ENCODE measurements around the gene TACR1.

Gene TACR1

GRCh38 chr2:75113231-75113869 is 86.0 kb downstream of the TACR1 start:
- no peak for DNase-seq (ENCODE audit: low read depth)
- H3K4me3 ChIP-seq (ENCODE audit: control insufficient read depth, low read depth, low read length), result no peak overlapping the region
- no peak for TF ChIP-seq CTCF (IDR thresholded peaks at IDR 0.05; ENCODE audit: control insufficient read depth, insufficient read depth, low read depth, low read length, missing control alignments)

GRCh38 chr2:75108937-75109482 is 90.3 kb downstream of the TACR1 start:
- DNase-seq (ENCODE audit: low read depth), result no peak
- H3K4me3 ChIP-seq (ENCODE audit: control insufficient read depth, low read depth, low read length), result no peak overlapping the region

GRCh38 chr2:75102011-75102410 is 97.3 kb downstream of the TACR1 start:
- no peak for TF ChIP-seq CTCF (IDR thresholded peaks at IDR 0.05; ENCODE audit: control insufficient read depth, insufficient read depth, low read depth, low read length, missing control alignments)
- H3K4me3 ChIP-seq (ENCODE audit: control insufficient read depth, low read depth, low read length), result no peak overlapping the region
- no peak for DNase-seq (ENCODE audit: low read depth)

More at GRCh38 chr2:75108937-75109482, 90.3 kb downstream of the TACR1 start:
- TF ChIP-seq CTCF (IDR thresholded peaks at IDR 0.05; ENCODE audit: control insufficient read depth, insufficient read depth, low read depth, low read length, missing control alignments), result no peak

GRCh38 chr2:75100801-75101151 is 98.5 kb downstream of the TACR1 start:
- DNase-seq (ENCODE audit: low read depth), result peak; percentile 21
- H3K4me3 ChIP-seq (ENCODE audit: control insufficient read depth, low read depth, low read length), result no peak overlapping the region
- no peak for TF ChIP-seq CTCF (IDR thresholded peaks at IDR 0.05; ENCODE audit: control insufficient read depth, insufficient read depth, low read depth, low read length, missing control alignments)

GRCh38 chr2:75100011-75100800 is 99.1 kb downstream of the TACR1 start:
- no peak for TF ChIP-seq CTCF (IDR thresholded peaks at IDR 0.05; ENCODE audit: control insufficient read depth, insufficient read depth, low read depth, low read length, missing control alignments)
- H3K4me3 ChIP-seq (ENCODE audit: control insufficient read depth, low read depth, low read length), result no peak overlapping the region
- peak; percentile 68 for DNase-seq (ENCODE audit: low read depth)

- DNase-seq (ENCODE audit: low read depth), result no peak
- TF ChIP-seq CTCF (IDR thresholded peaks at IDR 0.05; ENCODE audit: control insufficient read depth, insufficient read depth, low read depth, low read length, missing control alignments), result no peak
- H3K4me3 ChIP-seq (ENCODE audit: control insufficient read depth, low read depth, low read length), result no peak overlapping the region
Observed at GRCh38 chr2:75099521-75099922, 99.8 kb downstream of the TACR1 start.

All from AG09309 (cell line).